Spleen (tissue), 11 donors: Measurements from ENCODE around the gene ROBO1. TPM values are rescaled to one million over a fixed set of nuclear protein-coding genes. Genes with fewer than 3 reads are reported as not detected.

ENCODE experiments used
- DNase-seq: peaks from one replicate; pipeline ENCODE4 v3.0.0-alpha.2; 2020
- H3K27ac ChIP-seq, 8 donors: fragments of 200-600 bp; sonication (generic) in 7 of 8; 1 replicate in 4 of 8; 2 replicates in 4 of 8; pipeline versions ENCODE4 v1.5.0 to v1.8.0; 2016 to 2021; ENCODE audit warnings: inconsistent platforms in 4 of 8, mild to moderate bottlenecking in 4 of 8, moderate library complexity in 1 of 8
- H3K27me3 ChIP-seq, 7 donors: fragments of 200-600 bp; sonication (generic) in 6 of 7; replicated peaks in 1 of 7; 1 replicate in 4 of 7; 2 replicates in 3 of 7; pipeline versions ENCODE4 v1.5.0 to v1.8.0; 2016 to 2021; ENCODE audit warnings: inconsistent platforms in 3 of 7, mild to moderate bottlenecking in 1 of 7
- H3K36me3 ChIP-seq, 6 donors: fragments of 200-600 bp; sonication (generic) in 5 of 6; 1 replicate in 4 of 6; 2 replicates in 2 of 6; pipeline versions ENCODE4 v1.5.0 to v1.8.0; 2016 to 2021; ENCODE audit warnings: inconsistent platforms in 2 of 6
- H3K4me1 ChIP-seq, 6 donors: fragments of 200-600 bp; sonication (generic) in 5 of 6; 1 replicate in 3 of 6; 2 replicates in 3 of 6; pipeline versions ENCODE4 v1.5.0 to v1.8.0; 2016 to 2021; ENCODE audit warnings: inconsistent platforms in 3 of 6
- H3K4me3 ChIP-seq, 8 donors: fragments of 200-600 bp; sonication (generic) in 7 of 8; 1 replicate in 4 of 8; 2 replicates in 4 of 8; pipeline versions ENCODE4 v1.5.0 to v1.8.0; 2016 to 2021; ENCODE audit warnings: inconsistent platforms in 4 of 8, mild to moderate bottlenecking in 4 of 8, moderate library complexity in 2 of 8
- H3K9me3 ChIP-seq, 8 donors: fragments of 200-600 bp; sonication (generic) in 7 of 8; 1 replicate in 4 of 8; 2 replicates in 4 of 8; pipeline versions ENCODE4 v1.5.0 to v1.8.0; 2016 to 2021; ENCODE audit warnings: inconsistent platforms in 4 of 8
- CTCF ChIP-seq, 11 experiments: fragments of 200-600 bp in 7 of 11; fragments of 450-650 bp in 4 of 11; sonication (generic) in 4 of 11; IDR thresholded peaks in 8 of 11; conservative IDR thresholded peaks in 3 of 11; 1 replicate in 7 of 11; 2 replicates in 4 of 11; pipeline versions ENCODE4 v1.4.0 to v1.8.0; 2016 to 2021; ENCODE audit warnings: antibody characterized with exemption in 11 of 11, inconsistent platforms in 4 of 11, mild to moderate bottlenecking in 1 of 11
- POLR2A ChIP-seq, 3 donors: fragments of 450-650 bp; IDR thresholded peaks; one replicate each; pipeline ENCODE4 v1.5.1; 2017; ENCODE audit warnings: antibody characterized with exemption in 3 of 3, mild to moderate bottlenecking in 1 of 3
- POLR2AphosphoS5 ChIP-seq, 3 donors: sonication (generic); formaldehyde crosslinking; IDR thresholded peaks; one replicate each; pipeline ENCODE4 v1.5.1; 2017; ENCODE audit warnings: antibody characterized with exemption in 3 of 3
- WGBS, 5 donors: extraction: QIAGEN DNeasy Blood & Tissue Kit in 3 of 5; methylation state at CpG; one replicate each; pipeline versions ENCODE4 v1.1.5 to v1.1.7; 2013 to 2018; 5-methylcytosine and 5-hydroxymethylcytosine counted together
- intact Hi-C: fragments of 100-400 bp; cut with DNase I; formaldehyde crosslinking; loops from one replicate; pipeline ENCODE4 v1.15.0; 2023; ENCODE audit warnings: low total_unique reads
- polyA plus RNA-seq, 3 donors: library from polyadenylated mRNA; stranded (reverse); fragments of 200-250 nt; gene quantifications; one replicate each; pipeline ENCODE4 v1.2.1, GENCODE V29; 2013
- total RNA-seq, 7 donors: library from RNA; depleted of rRNA in 3 of 7; stranded (reverse); fragments of >200 nt in 3 of 7; fragmentation: NEBNext Ultra II Directional in 4 of 7; extraction: Animal tissue kit (Norgen Biotek cat#: 25700) in 4 of 7; gene quantifications; one replicate each; pipeline versions ENCODE4 v1.1.0 to v1.2.1, GENCODE V29; 2016 to 2021
- donor health status: healthy with polysubstance abuse.
- donor health status: DM: no; HTN: no; CAD: no; lungs with moderate emphysema.
- donor health status: DM: no; HTN: no; CAD: no.
- donor health status: Bipolar disorder and iron deficiency.
- donor health status: healthy.
- donor health status: DM: no; HTN: no; CAD: no.
- donor health status: DM: yes; HTN: yes; CAD: no.

Gene ROBO1
- total and polyA plus RNA-seq, 10 donors, result 3.4 to 37.3 (median 26.0) TPM

- Histone ChIP-seq H3K27me3 (no peaks in the 10 kb centered on the region), H3K9me3 (peaks cover 0 to 3% (median 0%) of the 10 kb centered on the region in 8 donors), H3K4me3 (no peak overlapping the region), H3K27ac (no peak overlapping the region), H3K4me1 (no peaks in the 10 kb centered on the region), H3K36me3 (no peaks in the 10 kb centered on the region)
- no peak for DNase-seq
- intact Hi-C loops, result no loop called here
- TF ChIP-seq POLR2AphosphoS5 (IDR thresholded peaks at IDR 0.05), result no peak
- TF ChIP-seq POLR2A (IDR thresholded peaks at IDR 0.05), result no peak
- no peak for TF ChIP-seq CTCF (IDR thresholded peaks at IDR 0.05 in 8 of 11, conservative IDR thresholded peaks at IDR 0.05 in 3 of 11)
- WGBS, 5 donors, result 82 to 93% (median 89%) methylated on average over 3 of the region's 3 CpGs
Observed at GRCh38 chr3:79284781-79285180, 483.0 kb downstream of the ROBO1 start.

GRCh38 chr3:79278681-79279080 is 489.1 kb downstream of the ROBO1 start:
- H3K4me1 ChIP-seq, result no peaks in the 10 kb centered on the region
- TF ChIP-seq POLR2A (IDR thresholded peaks at IDR 0.05), result no peak
- TF ChIP-seq POLR2AphosphoS5 (IDR thresholded peaks at IDR 0.05), result no peak
- no peak for TF ChIP-seq CTCF (IDR thresholded peaks at IDR 0.05 in 8 of 11, conservative IDR thresholded peaks at IDR 0.05 in 3 of 11)
- no peak overlapping the region for H3K27ac ChIP-seq
- WGBS, 5 donors, result 60 to 84% (median 74%) methylated on average over 1 of the region's 1 CpG
- intact Hi-C loops, result no loop called here
- no peaks in the 10 kb centered on the region for H3K27me3 ChIP-seq
- no peak overlapping the region for H3K4me3 ChIP-seq
- DNase-seq, result no peak
- peaks cover 0 to 24% (median 5%) of the 10 kb centered on the region in 8 donors for H3K9me3 ChIP-seq
- H3K36me3 ChIP-seq, result no peaks in the 10 kb centered on the region

- Histone ChIP-seq H3K9me3 (peaks cover 0 to 18% (median 5%) of the 10 kb centered on the region in 8 donors), H3K36me3 (no peaks in the 10 kb centered on the region), H3K27me3 (no peaks in the 10 kb centered on the region), H3K4me1 (no peaks in the 10 kb centered on the region), H3K27ac (no peak overlapping the region), H3K4me3 (no peak overlapping the region)
- no peak for DNase-seq
- WGBS, 5 donors, result 74 to 85% (median 77%) methylated on average over 4 of the region's 4 CpGs
- TF ChIP-seq CTCF (IDR thresholded peaks at IDR 0.05 in 8 of 11, conservative IDR thresholded peaks at IDR 0.05 in 3 of 11) (no peak), POLR2AphosphoS5 (IDR thresholded peaks at IDR 0.05) (no peak), POLR2A (IDR thresholded peaks at IDR 0.05) (no peak)
- intact Hi-C loops, result no loop called here
Observed at GRCh38 chr3:79268422-79268821, 499.4 kb downstream of the ROBO1 start.

GRCh38 chr3:79264892-79265291 is 502.9 kb downstream of the ROBO1 start:
- H3K9me3 ChIP-seq, result peaks cover 0 to 7% (median 0%) of the 10 kb centered on the region in 8 donors
- TF ChIP-seq POLR2AphosphoS5 (IDR thresholded peaks at IDR 0.05), result no peak
- no peak for TF ChIP-seq CTCF (IDR thresholded peaks at IDR 0.05 in 8 of 11, conservative IDR thresholded peaks at IDR 0.05 in 3 of 11)
- no peak for TF ChIP-seq POLR2A (IDR thresholded peaks at IDR 0.05)
- DNase-seq, result no peak
- H3K27ac ChIP-seq, result no peak overlapping the region
- H3K36me3 ChIP-seq, result no peaks in the 10 kb centered on the region
- no peak overlapping the region for H3K4me3 ChIP-seq
- intact Hi-C loops, result no loop called here
- no peaks in the 10 kb centered on the region for H3K27me3 ChIP-seq
- no peaks in the 10 kb centered on the region for H3K4me1 ChIP-seq
- 83 to 96% (median 88%) methylated on average over 2 of the region's 2 CpGs for WGBS, 5 donors
